GM23338 (cell line): Measurements from ENCODE around the gene CPSF4L. TPM values are rescaled to one million over a fixed set of nuclear protein-coding genes. Genes with fewer than 3 reads are reported as not detected.
A peak's percentile ranks its signal among the peaks of the same experiment; 100 is the strongest.

Experiments
- ATAC-seq: fragments of 200-7000 bp; cut with Tn5 transposase; 3 replicates; pipeline ENCODE4 v1.9.1; 2020
- DNase-seq: peaks from one replicate; pipeline ENCODE4 v3.0.0-alpha.2; 2015; ENCODE audit warnings: low spot score
- H2AFZ ChIP-seq: fragments of 200-600 bp; sonication (generic); 2 replicates; pipeline ENCODE4 v1.8.0; 2016; ENCODE audit warnings: antibody characterized with exemption, mild to moderate bottlenecking, moderate library complexity
- H3F3A ChIP-seq: fragments of 200-600 bp; sonication (generic); replicated peaks from 2 replicates; pipeline ENCODE4 v1.8.0; 2017; ENCODE audit warnings: antibody characterized with exemption, mixed run types, low read depth
- H3K27ac ChIP-seq: fragments of 200-600 bp; sonication (generic); 2 replicates; pipeline ENCODE4 v1.6.1; 2016; ENCODE audit warnings: low read depth
- H3K27me3 ChIP-seq: fragments of 200-600 bp; sonication (generic); 2 replicates; pipeline ENCODE4 v1.8.0; 2016; ENCODE audit warnings: mild to moderate bottlenecking, mixed run types, moderate library complexity; ENCODE audit not compliant: insufficient read depth
- H3K36me3 ChIP-seq: fragments of 200-600 bp; sonication (generic); 2 replicates; pipeline ENCODE4 v1.8.0; 2016; ENCODE audit warnings: mild to moderate bottlenecking; ENCODE audit not compliant: insufficient read depth
- H3K4me1 ChIP-seq: fragments of 200-600 bp; sonication (generic); 2 replicates; pipeline ENCODE4 v1.8.0; 2016; ENCODE audit warnings: mild to moderate bottlenecking, moderate library complexity; ENCODE audit not compliant: insufficient read depth
- H3K4me2 ChIP-seq: fragments of 200-600 bp; sonication (generic); 2 replicates; pipeline ENCODE4 v1.7.1; 2017; ENCODE audit warnings: mixed run types
- H3K4me3 ChIP-seq: fragments of 200-600 bp; sonication (generic); 2 replicates; pipeline ENCODE4 v1.6.1; 2016; ENCODE audit warnings: mixed run types
- H3K79me2 ChIP-seq: fragments of 200-600 bp; sonication (generic); replicated peaks from 2 replicates; pipeline ENCODE4 v1.8.0; 2017; ENCODE audit warnings: mild to moderate bottlenecking; ENCODE audit not compliant: insufficient read depth
- H3K9me2 ChIP-seq: fragments of 200-600 bp; sonication (generic); 2 replicates; pipeline ENCODE4 v1.8.0; 2017; ENCODE audit not compliant: insufficient read depth
- H4K20me1 ChIP-seq: fragments of 200-600 bp; sonication (generic); replicated peaks from 2 replicates; pipeline ENCODE4 v1.8.0; 2017; ENCODE audit warnings: mild to moderate bottlenecking; ENCODE audit not compliant: insufficient read depth
- H3K27ac Mint-ChIP-seq: 2 replicates; pipeline ENCODE4 v1.8.0; 2020; ENCODE audit warnings: inconsistent platforms, mild to moderate bottlenecking, moderate library complexity, mixed read lengths
- H3K27me3 Mint-ChIP-seq: 3 replicates; pipeline ENCODE4 v1.8.0; 2022; ENCODE audit warnings: low read depth, mild to moderate bottlenecking, moderate library complexity, mixed read lengths, inconsistent platforms; ENCODE audit not compliant: insufficient read depth, poor library complexity
- H3K36me3 Mint-ChIP-seq: 3 replicates; pipeline ENCODE4 v1.8.0; 2021; ENCODE audit warnings: low read depth, mild to moderate bottlenecking, inconsistent platforms, moderate library complexity, mixed read lengths
- H3K4me1 Mint-ChIP-seq: 3 replicates; pipeline ENCODE4 v1.8.0; 2020; ENCODE audit warnings: mild to moderate bottlenecking, inconsistent platforms, mixed read lengths
- H3K4me3 Mint-ChIP-seq: 3 replicates; pipeline ENCODE4 v1.8.0; 2021; ENCODE audit warnings: moderate library complexity, mild to moderate bottlenecking, inconsistent platforms, mixed read lengths
- H3K9me3 Mint-ChIP-seq: 3 replicates; pipeline ENCODE4 v1.8.0; 2020; ENCODE audit warnings: moderate library complexity, mild to moderate bottlenecking, inconsistent platforms, mixed read lengths
- CREB1 ChIP-seq: fragments of 250-450 bp; sonication (Bioruptor Pico); IDR thresholded peaks from 2 replicates; pipeline ENCODE4 v1.5.0; 2020; ENCODE audit warnings: low read depth, mild to moderate bottlenecking, moderate library complexity
- EZH2 ChIP-seq: fragments of 200-600 bp; sonication (generic); IDR thresholded peaks from one replicate; pipeline ENCODE4 v1.8.0; 2017; ENCODE audit warnings: antibody characterized with exemption, mild to moderate bottlenecking, low read depth; ENCODE audit not compliant: unreplicated experiment
- EZH2phosphoT487 ChIP-seq: fragments of 200-600 bp; sonication (generic); IDR thresholded peaks from one replicate; pipeline ENCODE4 v1.8.1; 2018; ENCODE audit warnings: antibody characterized with exemption; ENCODE audit not compliant: unreplicated experiment
- JUNB ChIP-seq: IDR thresholded peaks from one replicate; pipeline ENCODE4 v1.6.1; 2016; ENCODE audit warnings: antibody characterized with exemption; ENCODE audit not compliant: unreplicated experiment
- NANOG ChIP-seq: IDR thresholded peaks from 2 replicates; pipeline ENCODE4 v1.6.1; 2016; ENCODE audit warnings: antibody characterized with exemption, borderline replicate concordance
- POLR2AphosphoS5 ChIP-seq: IDR thresholded peaks from 2 replicates; pipeline ENCODE4 v1.6.1; 2016; ENCODE audit warnings: antibody characterized with exemption, low read depth
- STAT1 ChIP-seq: IDR thresholded peaks from one replicate; pipeline ENCODE4 v1.6.1; 2016; ENCODE audit warnings: antibody characterized with exemption; ENCODE audit not compliant: unreplicated experiment
- ZNF114 ChIP-seq: fragments of 250-450 bp; sonication (Bioruptor Pico); IDR thresholded peaks from 2 replicates; pipeline ENCODE4 v1.5.0; 2020; ENCODE audit warnings: mild to moderate bottlenecking, moderate library complexity
- ZNF331 ChIP-seq: fragments of 250-450 bp; sonication (Bioruptor Pico); IDR thresholded peaks from 2 replicates; pipeline ENCODE4 v1.5.0; 2020; ENCODE audit warnings: low read depth, mild to moderate bottlenecking, moderate library complexity
- polyA plus RNA-seq: library from polyadenylated mRNA; unstranded; fragments of >200 nt; fragmentation: Nextera tagmentation; extraction: Ambion mirVana; gene quantifications from 2 replicates; pipeline ENCODE4 v1.2.1, GENCODE V29; 2016
- total RNA-seq: library from RNA; depleted of rRNA; stranded (reverse); fragments of >200 nt; shearing (Covaris generic); gene quantifications from 2 replicates; pipeline ENCODE4 v1.2.3, GENCODE V29; 2014
- TF ChIP-seq, protein P1 (sequence below): IDR thresholded peaks from one replicate; pipeline ENCODE4 v1.6.1; 2018; ENCODE audit warnings: antibody characterized with exemption; ENCODE audit not compliant: unreplicated experiment
- TF ChIP-seq, protein P2 (sequence below): fragments of 250-450 bp; sonication (Bioruptor Pico); IDR thresholded peaks from 2 replicates; pipeline ENCODE4 v1.5.0; 2020; ENCODE audit warnings: mild to moderate bottlenecking, moderate library complexity
- TF ChIP-seq, protein P3 (sequence below), 2 experiments: fragments of 200-600 bp in 1 of 2; sonication (generic) in 1 of 2; conservative IDR thresholded peaks; 2 replicates each; pipeline versions ENCODE4 v1.5.1 to v1.6.1; 2016 to 2017; ENCODE audit warnings: antibody characterized with exemption in 2 of 2, low read depth in 2 of 2, mild to moderate bottlenecking in 2 of 2, moderate library complexity in 1 of 2
- TF ChIP-seq, protein P4 (sequence below): IDR thresholded peaks from 2 replicates; pipeline ENCODE4 v1.6.1; 2016; ENCODE audit warnings: antibody characterized with exemption

Gene CPSF4L
- total and polyA plus RNA-seq, 2 experiments from 2014 or later = not detected

DNA sequence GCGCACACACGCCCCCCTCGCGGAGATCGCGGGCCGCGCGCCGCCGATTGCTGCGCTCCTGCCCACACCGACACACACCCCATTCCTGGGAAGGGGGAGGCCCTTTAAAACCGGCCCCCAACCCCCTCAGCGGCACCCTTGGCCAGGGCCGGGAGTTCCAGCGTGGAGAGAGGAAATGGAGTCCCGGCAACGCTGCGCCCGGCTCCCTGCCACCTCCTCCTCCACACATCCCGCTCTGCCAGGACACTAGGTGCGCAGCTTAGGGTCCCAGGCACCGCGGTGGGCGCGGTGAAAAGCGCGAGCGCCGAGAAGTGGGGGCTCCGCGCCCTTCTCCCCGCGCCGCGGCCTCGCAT is 49.7 kb upstream of the CPSF4L start:
- Histone ChIP-seq H3K4me1 (peaks cover 41% of the 10 kb centered on the region), H3K4me2 (peak overlapping the region; percentile 100), H3K27me3 (peaks cover 17% of the 10 kb centered on the region), H2AFZ (peak overlapping the region; percentile 87), H3K9me2 (no peaks in the 10 kb centered on the region), H3K27ac (no peak overlapping the region), H3F3A (peaks cover 6% of the 10 kb centered on the region; the same call in 1 of the 2 replicates), H3K79me2 (peaks cover 25% of the 10 kb centered on the region), H3K4me3 (peak overlapping the region; percentile 92), H3K36me3 (no peaks in the 10 kb centered on the region), H4K20me1 (no peaks in the 10 kb centered on the region)
- no peak overlapping the region for H3K27ac Mint-ChIP-seq
- DNase-seq (no peak), ATAC-seq (peak; percentile 6)
- H3K9me3 Mint-ChIP-seq = no peaks in the 10 kb centered on the region; the same call in 2 of the 3 replicates
- H3K4me3 Mint-ChIP-seq = peak overlapping the region; percentile 93
- H3K27me3 Mint-ChIP-seq = peaks cover 29% of the 10 kb centered on the region
- H3K36me3 Mint-ChIP-seq = 0 out of 3 replicates have a peak, but pooled peaks cover 2% of the 10 kb centered on the region
- peaks cover 31% of the 10 kb centered on the region for H3K4me1 Mint-ChIP-seq
- TF ChIP-seq CREB1 = no peak
- no peak for TF ChIP-seq POLR2AphosphoS5
- TF ChIP-seq, protein P1, sequence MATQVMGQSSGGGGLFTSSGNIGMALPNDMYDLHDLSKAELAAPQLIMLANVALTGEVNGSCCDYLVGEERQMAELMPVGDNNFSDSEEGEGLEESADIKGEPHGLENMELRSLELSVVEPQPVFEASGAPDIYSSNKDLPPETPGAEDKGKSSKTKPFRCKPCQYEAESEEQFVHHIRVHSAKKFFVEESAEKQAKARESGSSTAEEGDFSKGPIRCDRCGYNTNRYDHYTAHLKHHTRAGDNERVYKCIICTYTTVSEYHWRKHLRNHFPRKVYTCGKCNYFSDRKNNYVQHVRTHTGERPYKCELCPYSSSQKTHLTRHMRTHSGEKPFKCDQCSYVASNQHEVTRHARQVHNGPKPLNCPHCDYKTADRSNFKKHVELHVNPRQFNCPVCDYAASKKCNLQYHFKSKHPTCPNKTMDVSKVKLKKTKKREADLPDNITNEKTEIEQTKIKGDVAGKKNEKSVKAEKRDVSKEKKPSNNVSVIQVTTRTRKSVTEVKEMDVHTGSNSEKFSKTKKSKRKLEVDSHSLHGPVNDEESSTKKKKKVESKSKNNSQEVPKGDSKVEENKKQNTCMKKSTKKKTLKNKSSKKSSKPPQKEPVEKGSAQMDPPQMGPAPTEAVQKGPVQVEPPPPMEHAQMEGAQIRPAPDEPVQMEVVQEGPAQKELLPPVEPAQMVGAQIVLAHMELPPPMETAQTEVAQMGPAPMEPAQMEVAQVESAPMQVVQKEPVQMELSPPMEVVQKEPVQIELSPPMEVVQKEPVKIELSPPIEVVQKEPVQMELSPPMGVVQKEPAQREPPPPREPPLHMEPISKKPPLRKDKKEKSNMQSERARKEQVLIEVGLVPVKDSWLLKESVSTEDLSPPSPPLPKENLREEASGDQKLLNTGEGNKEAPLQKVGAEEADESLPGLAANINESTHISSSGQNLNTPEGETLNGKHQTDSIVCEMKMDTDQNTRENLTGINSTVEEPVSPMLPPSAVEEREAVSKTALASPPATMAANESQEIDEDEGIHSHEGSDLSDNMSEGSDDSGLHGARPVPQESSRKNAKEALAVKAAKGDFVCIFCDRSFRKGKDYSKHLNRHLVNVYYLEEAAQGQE = no peak
- TF ChIP-seq STAT1 = no peak
- TF ChIP-seq, protein P2, sequence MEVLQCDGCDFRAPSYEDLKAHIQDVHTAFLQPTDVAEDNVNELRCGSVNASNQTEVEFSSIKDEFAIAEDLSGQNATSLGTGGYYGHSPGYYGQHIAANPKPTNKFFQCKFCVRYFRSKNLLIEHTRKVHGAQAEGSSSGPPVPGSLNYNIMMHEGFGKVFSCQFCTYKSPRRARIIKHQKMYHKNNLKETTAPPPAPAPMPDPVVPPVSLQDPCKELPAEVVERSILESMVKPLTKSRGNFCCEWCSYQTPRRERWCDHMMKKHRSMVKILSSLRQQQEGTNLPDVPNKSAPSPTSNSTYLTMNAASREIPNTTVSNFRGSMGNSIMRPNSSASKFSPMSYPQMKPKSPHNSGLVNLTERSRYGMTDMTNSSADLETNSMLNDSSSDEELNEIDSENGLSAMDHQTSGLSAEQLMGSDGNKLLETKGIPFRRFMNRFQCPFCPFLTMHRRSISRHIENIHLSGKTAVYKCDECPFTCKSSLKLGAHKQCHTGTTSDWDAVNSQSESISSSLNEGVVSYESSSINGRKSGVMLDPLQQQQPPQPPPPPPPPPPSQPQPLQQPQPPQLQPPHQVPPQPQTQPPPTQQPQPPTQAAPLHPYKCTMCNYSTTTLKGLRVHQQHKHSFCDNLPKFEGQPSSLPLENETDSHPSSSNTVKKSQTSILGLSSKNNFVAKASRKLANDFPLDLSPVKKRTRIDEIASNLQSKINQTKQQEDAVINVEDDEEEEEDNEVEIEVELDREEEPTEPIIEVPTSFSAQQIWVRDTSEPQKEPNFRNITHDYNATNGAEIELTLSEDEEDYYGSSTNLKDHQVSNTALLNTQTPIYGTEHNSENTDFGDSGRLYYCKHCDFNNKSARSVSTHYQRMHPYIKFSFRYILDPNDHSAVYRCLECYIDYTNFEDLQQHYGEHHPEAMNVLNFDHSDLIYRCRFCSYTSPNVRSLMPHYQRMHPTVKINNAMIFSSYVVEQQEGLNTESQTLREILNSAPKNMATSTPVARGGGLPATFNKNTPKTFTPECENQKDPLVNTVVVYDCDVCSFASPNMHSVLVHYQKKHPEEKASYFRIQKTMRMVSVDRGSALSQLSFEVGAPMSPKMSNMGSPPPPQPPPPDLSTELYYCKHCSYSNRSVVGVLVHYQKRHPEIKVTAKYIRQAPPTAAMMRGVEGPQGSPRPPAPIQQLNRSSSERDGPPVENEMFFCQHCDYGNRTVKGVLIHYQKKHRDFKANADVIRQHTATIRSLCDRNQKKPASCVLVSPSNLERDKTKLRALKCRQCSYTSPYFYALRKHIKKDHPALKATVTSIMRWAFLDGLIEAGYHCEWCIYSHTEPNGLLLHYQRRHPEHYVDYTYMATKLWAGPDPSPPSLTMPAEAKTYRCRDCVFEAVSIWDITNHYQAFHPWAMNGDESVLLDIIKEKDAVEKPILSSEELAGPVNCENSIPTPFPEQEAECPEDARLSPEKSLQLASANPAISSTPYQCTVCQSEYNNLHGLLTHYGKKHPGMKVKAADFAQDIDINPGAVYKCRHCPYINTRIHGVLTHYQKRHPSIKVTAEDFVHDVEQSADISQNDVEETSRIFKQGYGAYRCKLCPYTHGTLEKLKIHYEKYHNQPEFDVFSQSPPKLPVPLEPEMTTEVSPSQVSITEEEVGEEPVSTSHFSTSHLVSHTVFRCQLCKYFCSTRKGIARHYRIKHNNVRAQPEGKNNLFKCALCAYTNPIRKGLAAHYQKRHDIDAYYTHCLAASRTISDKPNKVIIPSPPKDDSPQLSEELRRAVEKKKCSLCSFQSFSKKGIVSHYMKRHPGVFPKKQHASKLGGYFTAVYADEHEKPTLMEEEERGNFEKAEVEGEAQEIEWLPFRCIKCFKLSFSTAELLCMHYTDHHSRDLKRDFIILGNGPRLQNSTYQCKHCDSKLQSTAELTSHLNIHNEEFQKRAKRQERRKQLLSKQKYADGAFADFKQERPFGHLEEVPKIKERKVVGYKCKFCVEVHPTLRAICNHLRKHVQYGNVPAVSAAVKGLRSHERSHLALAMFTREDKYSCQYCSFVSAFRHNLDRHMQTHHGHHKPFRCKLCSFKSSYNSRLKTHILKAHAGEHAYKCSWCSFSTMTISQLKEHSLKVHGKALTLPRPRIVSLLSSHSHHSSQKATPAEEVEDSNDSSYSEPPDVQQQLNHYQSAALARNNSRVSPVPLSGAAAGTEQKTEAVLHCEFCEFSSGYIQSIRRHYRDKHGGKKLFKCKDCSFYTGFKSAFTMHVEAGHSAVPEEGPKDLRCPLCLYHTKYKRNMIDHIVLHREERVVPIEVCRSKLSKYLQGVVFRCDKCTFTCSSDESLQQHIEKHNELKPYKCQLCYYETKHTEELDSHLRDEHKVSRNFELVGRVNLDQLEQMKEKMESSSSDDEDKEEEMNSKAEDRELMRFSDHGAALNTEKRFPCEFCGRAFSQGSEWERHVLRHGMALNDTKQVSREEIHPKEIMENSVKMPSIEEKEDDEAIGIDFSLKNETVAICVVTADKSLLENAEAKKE (CRISPR knock-in tag) = no peak
- no peak for TF ChIP-seq EZH2
- TF ChIP-seq NANOG = no peak
- no peak for TF ChIP-seq ZNF331 (CRISPR knock-in tag)
- TF ChIP-seq EZH2phosphoT487 = no peak
- TF ChIP-seq JUNB = no peak
- TF ChIP-seq, protein P3, sequence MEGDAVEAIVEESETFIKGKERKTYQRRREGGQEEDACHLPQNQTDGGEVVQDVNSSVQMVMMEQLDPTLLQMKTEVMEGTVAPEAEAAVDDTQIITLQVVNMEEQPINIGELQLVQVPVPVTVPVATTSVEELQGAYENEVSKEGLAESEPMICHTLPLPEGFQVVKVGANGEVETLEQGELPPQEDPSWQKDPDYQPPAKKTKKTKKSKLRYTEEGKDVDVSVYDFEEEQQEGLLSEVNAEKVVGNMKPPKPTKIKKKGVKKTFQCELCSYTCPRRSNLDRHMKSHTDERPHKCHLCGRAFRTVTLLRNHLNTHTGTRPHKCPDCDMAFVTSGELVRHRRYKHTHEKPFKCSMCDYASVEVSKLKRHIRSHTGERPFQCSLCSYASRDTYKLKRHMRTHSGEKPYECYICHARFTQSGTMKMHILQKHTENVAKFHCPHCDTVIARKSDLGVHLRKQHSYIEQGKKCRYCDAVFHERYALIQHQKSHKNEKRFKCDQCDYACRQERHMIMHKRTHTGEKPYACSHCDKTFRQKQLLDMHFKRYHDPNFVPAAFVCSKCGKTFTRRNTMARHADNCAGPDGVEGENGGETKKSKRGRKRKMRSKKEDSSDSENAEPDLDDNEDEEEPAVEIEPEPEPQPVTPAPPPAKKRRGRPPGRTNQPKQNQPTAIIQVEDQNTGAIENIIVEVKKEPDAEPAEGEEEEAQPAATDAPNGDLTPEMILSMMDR (conservative IDR thresholded peaks at IDR 0.05; ENCODE audit: low read depth in 2 of 2) = no peak
- TF ChIP-seq, protein P4, sequence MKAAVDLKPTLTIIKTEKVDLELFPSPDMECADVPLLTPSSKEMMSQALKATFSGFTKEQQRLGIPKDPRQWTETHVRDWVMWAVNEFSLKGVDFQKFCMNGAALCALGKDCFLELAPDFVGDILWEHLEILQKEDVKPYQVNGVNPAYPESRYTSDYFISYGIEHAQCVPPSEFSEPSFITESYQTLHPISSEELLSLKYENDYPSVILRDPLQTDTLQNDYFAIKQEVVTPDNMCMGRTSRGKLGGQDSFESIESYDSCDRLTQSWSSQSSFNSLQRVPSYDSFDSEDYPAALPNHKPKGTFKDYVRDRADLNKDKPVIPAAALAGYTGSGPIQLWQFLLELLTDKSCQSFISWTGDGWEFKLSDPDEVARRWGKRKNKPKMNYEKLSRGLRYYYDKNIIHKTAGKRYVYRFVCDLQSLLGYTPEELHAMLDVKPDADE = no peak
- TF ChIP-seq ZNF114 (CRISPR knock-in tag) = no peak
